Psoas muscle (tissue), 8 donors: ENCODE measurements around the gene PROK1. TPM values are rescaled to one million over a fixed set of nuclear protein-coding genes. Genes with fewer than 3 reads are reported as not detected.

Source experiments
- ATAC-seq, 4 donors: fragments of 200-7000 bp; cut with Tn5 transposase; one replicate each; pipeline ENCODE4 v1.9.1; 2020; ENCODE audit warnings: moderate library complexity in 3 of 4, mild to moderate bottlenecking in 2 of 4
- DNase-seq, 2 donors: peaks; one replicate each; pipeline ENCODE4 v3.0.0-alpha.2; 2020
- H3K27ac ChIP-seq: fragments of 200-600 bp; one replicate; pipeline ENCODE4 v1.8.0; 2022
- H3K27me3 ChIP-seq, 3 donors: fragments of 200-600 bp in 1 of 3; one replicate each; pipeline versions ENCODE4 v1.6.1 to v1.8.0; 2013 to 2022; ENCODE audit warnings: low read length in 2 of 3, mild to moderate bottlenecking in 2 of 3, moderate library complexity in 1 of 3; ENCODE audit not compliant: insufficient read depth in 3 of 3
- H3K36me3 ChIP-seq, 2 donors: fragments of 200-600 bp in 1 of 2; one replicate each; pipeline versions ENCODE4 v1.6.1 to v1.8.0; 2013 to 2022; ENCODE audit warnings: low read depth in 1 of 2, mild to moderate bottlenecking in 1 of 2, moderate library complexity in 1 of 2; ENCODE audit not compliant: insufficient read depth in 1 of 2
- H3K4me1 ChIP-seq: fragments of 200-600 bp; one replicate; pipeline ENCODE4 v1.8.0; 2022
- H3K4me3 ChIP-seq: fragments of 200-600 bp; one replicate; pipeline ENCODE4 v1.8.0; 2022; ENCODE audit warnings: mild to moderate bottlenecking
- H3K9me3 ChIP-seq: fragments of 200-600 bp; one replicate; pipeline ENCODE4 v1.8.0; 2022
- CTCF ChIP-seq: fragments of 200-600 bp; IDR thresholded peaks from one replicate; pipeline ENCODE4 v1.8.0; 2022; ENCODE audit warnings: antibody characterized with exemption
- WGBS, 3 donors: extraction: QIAGEN DNeasy Blood & Tissue Kit; methylation state at CpG; one replicate each; pipeline versions ENCODE4 v1.1.6 to v1.1.7; 2013; 5-methylcytosine and 5-hydroxymethylcytosine counted together
- intact Hi-C, 2 donors: fragments of 100-400 bp; cut with DNase I; formaldehyde crosslinking; loops; one replicate each; pipeline versions ENCODE4 v1.11.0 to v1.14.2; 2022
- polyA plus RNA-seq, 3 donors: library from polyadenylated mRNA; stranded (reverse); fragments of 200-250 nt; gene quantifications; one replicate each; pipeline ENCODE4 v1.2.3, GENCODE V29; 2013
- total RNA-seq, 4 donors: library from RNA; stranded (reverse); fragmentation: NEBNext Ultra II Directional in 2 of 4; extraction: Animal tissue kit (Norgen Biotek cat#: 25700) in 2 of 4; gene quantifications; one replicate each; pipeline versions ENCODE4 v1.2.1 to v1.2.4, GENCODE V29; 2021 to 2023
- donor health status: healthy with polysubstance abuse.
- donor health status: DM: no; HTN: no; CAD: no; lungs with moderate emphysema.
- donor health status: Bipolar disorder and iron deficiency.
- donor health status: healthy.
- donor health status: DM: yes; HTN: yes; CAD: no.
- donor health status: DM: no; HTN: no; CAD: no.
- donor health status: DM: no; HTN: no; CAD: no.
- donor health status: DM: yes; HTN: yes; CAD: no.

PROK1 gene
- total and polyA plus RNA-seq, 7 donors: 0.15 to 15.0 (median 0.22) TPM; not detected in 1

GRCh38 chr1:110454328-110454727, 3.4 kb downstream of the PROK1 start:
- no peak for ATAC-seq
- 89 to 93% (median 91%) methylated on average over 1 of the region's 1 CpG for WGBS, 3 donors
- Histone ChIP-seq H3K27ac (no peak overlapping the region), H3K27me3 (peaks cover 0 to 13% (median 3%) of the 10 kb centered on the region in 3 donors), H3K9me3 (no peaks in the 10 kb centered on the region), H3K4me3 (no peak overlapping the region), H3K4me1 (no peaks in the 10 kb centered on the region), H3K36me3 (no peaks in the 10 kb centered on the region)
- intact Hi-C loops: no loop called here
- no peak for TF ChIP-seq CTCF
- no peak for DNase-seq

- Histone ChIP-seq H3K27ac (no peak overlapping the region), H3K27me3 (peaks cover 0 to 13% (median 3%) of the 10 kb centered on the region in 3 donors), H3K9me3 (no peaks in the 10 kb centered on the region), H3K4me3 (no peak overlapping the region), H3K36me3 (no peaks in the 10 kb centered on the region), H3K4me1 (no peaks in the 10 kb centered on the region)
- no peak for DNase-seq
- ATAC-seq: no peak
- TF ChIP-seq CTCF: no peak
- 65 to 70% (median 67%) methylated on average over 8 of the region's 8 CpGs for WGBS, 3 donors
- intact Hi-C loops: loop anchor here in 1 of 2 donors (5.0 kb wide), 1 partner anchor 43 kb away; no protein-coding TSS in a partner anchor
Measured at GRCh38 chr1:110455151-110455550, 4.2 kb downstream of the PROK1 start.

GRCh38 chr1:110457206-110457605, 6.3 kb downstream of the PROK1 start:
- Histone ChIP-seq H3K36me3 (no peaks in the 10 kb centered on the region), H3K27ac (no peak overlapping the region), H3K9me3 (no peaks in the 10 kb centered on the region), H3K27me3 (peaks cover 0 to 7% (median 3%) of the 10 kb centered on the region in 3 donors), H3K4me3 (no peak overlapping the region), H3K4me1 (no peaks in the 10 kb centered on the region)
- ATAC-seq: no peak
- TF ChIP-seq CTCF: no peak
- DNase-seq: no peak
- intact Hi-C loops: loop anchor here in 1 of 2 donors (5.0 kb wide), 1 partner anchor 45 kb away; no protein-coding TSS in a partner anchor
- 75 to 80% (median 76%) methylated on average over 5 of the region's 5 CpGs for WGBS, 3 donors

- Histone ChIP-seq H3K4me1 (no peaks in the 10 kb centered on the region), H3K4me3 (no peak overlapping the region), H3K27me3 (no peaks in the 10 kb centered on the region), H3K36me3 (no peaks in the 10 kb centered on the region), H3K27ac (no peak overlapping the region), H3K9me3 (no peaks in the 10 kb centered on the region)
- 45 to 46% (median 46%) methylated on average over 11 of the region's 11 CpGs for WGBS, 3 donors
- intact Hi-C loops: loop anchor here (2.0 to 10.0 kb wide), 5 partner anchors 48 to 258 kb away; no protein-coding TSS in a partner anchor
- TF ChIP-seq CTCF: peak; percentile 98
- ATAC-seq (peak; percentile 89 to 96 (median 93)), DNase-seq (peak; percentile 64 to 78)
Measured at GRCh38 chr1:110460253-110461220, 9.6 kb downstream of the PROK1 start.
